GM23248 (cell line): Measurements from ENCODE around the gene DENND1A.

Experiments used
- EZH2 ChIP-seq: fragments of 200-600 bp; sonication (generic); IDR thresholded peaks from 2 replicates; pipeline ENCODE4 v1.6.1; 2018; ENCODE audit warnings: antibody characterized with exemption, mild to moderate bottlenecking; ENCODE audit not compliant: insufficient read depth, poor library complexity, severe bottlenecking
- EZH2phosphoT487 ChIP-seq: fragments of 200-600 bp; sonication (generic); IDR thresholded peaks from 2 replicates; pipeline ENCODE4 v1.6.1; 2018; ENCODE audit warnings: antibody characterized with exemption, moderate library complexity, mild to moderate bottlenecking, low read depth; ENCODE audit not compliant: insufficient read depth

DNA sequence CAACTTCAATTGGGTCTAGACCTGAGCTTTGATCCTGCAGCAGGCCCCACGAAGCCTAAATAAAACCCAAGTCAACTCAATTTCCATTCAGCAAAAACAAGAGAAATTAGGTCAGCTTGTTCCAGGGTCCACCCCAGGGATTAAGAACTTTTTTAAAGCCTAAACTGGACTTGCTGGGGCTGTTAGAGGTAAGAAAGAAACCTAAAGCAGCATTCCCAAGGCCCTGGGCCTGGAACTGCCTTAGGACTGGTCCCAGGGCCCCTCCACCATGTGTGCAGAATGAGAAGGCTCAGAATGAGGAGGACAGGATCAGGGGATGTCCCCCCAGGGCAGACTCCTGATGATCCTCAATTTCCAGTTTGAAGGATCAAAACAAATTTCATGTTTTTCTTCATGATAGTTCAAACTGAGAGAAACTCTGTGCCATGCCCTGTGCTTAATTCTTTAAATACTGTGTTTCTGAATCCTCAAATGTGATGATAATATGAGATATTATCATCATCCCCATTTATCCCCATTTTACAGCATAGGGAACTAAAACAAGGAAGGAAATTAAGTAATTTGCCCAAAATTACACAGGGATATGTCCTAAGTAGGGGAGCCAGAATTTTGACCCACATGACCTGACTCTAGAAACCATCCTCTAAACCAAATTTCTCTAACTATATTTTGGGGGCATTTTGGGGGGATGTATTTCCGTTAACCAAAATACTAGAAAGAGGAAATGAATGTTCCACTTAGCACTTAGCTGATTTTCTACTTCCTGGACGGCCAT is 64.5 kb downstream of the DENND1A start:
- TF ChIP-seq EZH2 (no peak), EZH2phosphoT487 (no peak)
